ENCODE measurements around the gene SEMA3F.

Gene SEMA3F

GRCh38 chr3:50154840-50155490, at the start of gene SEMA3F:
SEMA3F (plus strand) TSS chr3:50155324; CDS start chr3:50159623, 4,299 bp downstream.
- no peak for DNase-seq

DNA sequence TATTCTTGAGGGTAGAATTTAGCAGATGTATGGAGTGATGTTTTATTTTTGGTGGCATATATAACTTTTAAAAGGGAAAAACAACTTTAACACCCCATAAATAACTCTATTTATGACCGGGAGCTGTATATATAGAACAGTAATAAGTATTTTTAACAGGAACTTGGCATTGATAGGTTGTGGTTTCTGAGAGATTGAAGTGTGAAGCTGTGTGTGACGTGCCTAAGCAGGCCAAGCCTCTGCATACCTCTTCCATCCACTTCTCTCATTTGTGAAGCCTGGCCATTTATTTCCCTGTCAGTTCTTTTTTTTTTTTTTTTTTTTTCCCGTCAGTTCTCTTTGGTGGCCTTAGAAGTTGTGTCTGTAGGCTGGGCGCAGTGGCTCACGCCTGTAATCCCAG, 43.4 kb upstream of the SEMA3F start:
- DNase-seq, result no peak

DNA sequence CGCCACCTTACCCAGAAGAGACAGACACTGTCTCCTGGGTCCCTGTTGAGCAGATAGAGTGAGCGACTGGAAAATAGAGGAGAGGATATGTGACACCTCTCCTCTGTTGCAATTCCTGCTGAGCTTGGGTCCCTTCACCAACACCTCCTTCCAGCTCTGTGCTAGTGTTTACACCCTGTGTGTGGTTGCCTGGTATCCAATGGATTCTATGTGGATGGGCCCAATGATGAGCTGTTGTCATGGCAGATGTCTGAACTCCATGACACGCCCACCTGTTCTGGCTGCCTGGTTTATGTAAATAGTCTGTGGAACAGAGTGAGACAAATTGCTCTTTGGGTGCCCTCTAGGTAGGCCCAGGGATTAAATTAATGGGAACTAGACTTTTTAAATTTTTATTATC, 42.7 kb upstream of the SEMA3F start:
- peak; percentile 10 for DNase-seq

GRCh38 chr3:50117120-50117519, 38.0 kb upstream of the SEMA3F start:
- no peak for DNase-seq

DNA sequence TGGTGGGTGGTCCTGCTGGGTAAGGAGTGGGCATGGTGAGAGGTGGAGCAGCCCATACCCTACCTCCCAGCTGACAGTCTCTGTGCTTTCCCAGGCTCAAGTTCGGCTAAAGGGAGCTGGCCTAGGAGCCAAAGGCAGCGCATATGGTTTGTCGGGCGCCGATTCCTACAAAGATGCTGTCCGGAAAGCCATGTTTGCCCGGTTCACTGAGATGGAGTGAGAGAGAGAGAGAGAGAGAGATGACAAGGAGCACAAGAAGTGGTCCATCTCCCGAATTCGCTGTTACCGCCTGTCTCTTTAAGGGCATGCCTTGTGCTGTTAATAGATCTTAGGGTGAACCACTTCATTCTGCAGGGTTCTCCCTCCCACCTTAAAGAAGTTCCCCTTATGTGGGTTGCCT, 36.9 kb upstream of the SEMA3F start:
- DNase-seq, result no peak

DNA sequence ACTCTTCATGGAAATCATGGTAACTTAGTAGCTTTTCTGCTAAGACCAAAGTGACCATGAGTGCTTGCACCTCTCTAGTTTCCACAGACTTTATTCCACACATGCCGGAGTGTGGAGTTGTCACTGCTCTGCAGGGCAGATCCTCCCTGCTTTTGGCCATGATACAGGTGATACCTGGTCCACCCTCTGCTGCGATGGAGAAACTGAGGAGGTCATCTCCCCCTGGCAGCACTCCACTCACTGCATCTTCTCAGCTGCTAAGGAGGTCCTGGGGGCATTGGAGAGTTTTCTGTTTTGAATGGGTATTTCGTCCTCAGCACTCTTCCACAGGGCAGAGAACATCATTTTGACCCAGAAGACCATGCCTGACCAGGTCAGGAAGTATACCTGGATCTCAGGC, 35.3 kb upstream of the SEMA3F start:
- no peak for DNase-seq

GRCh38 chr3:50120364-50121071, 34.6 kb upstream of the SEMA3F start:
- DNase-seq, result no peak

- DNase-seq, result peak; percentile 43
These were observed 33.8 kb upstream of the SEMA3F start for GRCh38 chr3:50121072-50122032.

DNA sequence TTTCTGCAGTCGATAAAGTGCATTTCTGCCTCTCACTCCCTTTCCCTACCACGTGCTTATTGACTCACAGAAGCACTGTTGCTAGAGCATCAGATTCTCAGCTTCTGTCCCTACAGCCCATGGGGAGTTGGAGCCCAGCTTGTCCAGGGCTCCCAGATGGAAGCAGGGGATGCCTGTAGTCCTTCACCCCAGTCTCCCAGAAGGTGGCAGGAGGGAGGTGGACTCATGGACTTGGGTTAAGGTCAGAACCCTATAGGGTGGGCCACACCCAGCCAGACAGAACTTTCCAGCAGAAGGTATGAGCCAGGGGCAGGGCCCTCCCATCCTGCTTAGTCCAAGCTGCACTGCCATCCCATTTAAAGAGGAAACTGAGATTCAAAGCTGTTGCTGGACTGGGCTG, 33.1 kb upstream of the SEMA3F start:
- DNase-seq, result no peak

GRCh38 chr3:50122661-50123391, 32.3 kb upstream of the SEMA3F start:
- no peak for DNase-seq

GRCh38 chr3:50123394-50124051, 31.6 kb upstream of the SEMA3F start:
- no peak for DNase-seq

GRCh38 chr3:50124052-50124799, 30.9 kb upstream of the SEMA3F start:
- no peak for DNase-seq

- DNase-seq, result no peak
These were observed 30.3 kb upstream of the SEMA3F start for GRCh38 chr3:50124800-50125178.

GRCh38 chr3:50125541-50126286, 29.4 kb upstream of the SEMA3F start:
- DNase-seq, result no peak

- DNase-seq, result no peak
These were observed 28.6 kb upstream of the SEMA3F start for GRCh38 chr3:50126287-50127211.

GRCh38 chr3:50127251-50127691, 27.9 kb upstream of the SEMA3F start:
- no peak for DNase-seq

DNA sequence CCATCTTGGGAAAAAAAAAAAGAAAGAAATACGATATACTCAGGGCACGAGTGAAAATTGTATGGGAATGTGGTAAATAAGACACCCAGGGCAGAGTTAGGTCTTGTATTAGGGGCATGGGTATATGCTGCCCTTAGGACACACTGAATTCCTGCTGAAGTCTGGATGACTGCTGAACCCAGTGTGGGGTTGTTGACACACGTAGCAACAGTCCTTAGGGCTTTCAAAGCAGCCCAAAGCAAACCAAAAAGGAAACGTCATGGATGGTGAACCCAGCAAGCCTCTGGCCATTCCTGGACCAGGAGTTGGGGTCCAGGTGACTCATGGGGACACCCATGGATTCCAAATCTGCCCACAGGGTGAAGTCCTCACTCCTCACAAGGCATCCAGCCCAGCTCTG, 27.1 kb upstream of the SEMA3F start:
- DNase-seq, result no peak

- no peak for DNase-seq
These were observed 24.7 kb upstream of the SEMA3F start for GRCh38 chr3:50130436-50130835.

All from SHP77 treated with DMSO at 0.1 percent for 48 hours (cell line).